ENCODE results near the gene DAPK2. TPM values are rescaled to one million over a fixed set of nuclear protein-coding genes. Genes with fewer than 3 reads are reported as not detected.

The DAPK2 gene
- total RNA-seq, 1 donor from 2014 or later = 1.6 TPM

DNA sequence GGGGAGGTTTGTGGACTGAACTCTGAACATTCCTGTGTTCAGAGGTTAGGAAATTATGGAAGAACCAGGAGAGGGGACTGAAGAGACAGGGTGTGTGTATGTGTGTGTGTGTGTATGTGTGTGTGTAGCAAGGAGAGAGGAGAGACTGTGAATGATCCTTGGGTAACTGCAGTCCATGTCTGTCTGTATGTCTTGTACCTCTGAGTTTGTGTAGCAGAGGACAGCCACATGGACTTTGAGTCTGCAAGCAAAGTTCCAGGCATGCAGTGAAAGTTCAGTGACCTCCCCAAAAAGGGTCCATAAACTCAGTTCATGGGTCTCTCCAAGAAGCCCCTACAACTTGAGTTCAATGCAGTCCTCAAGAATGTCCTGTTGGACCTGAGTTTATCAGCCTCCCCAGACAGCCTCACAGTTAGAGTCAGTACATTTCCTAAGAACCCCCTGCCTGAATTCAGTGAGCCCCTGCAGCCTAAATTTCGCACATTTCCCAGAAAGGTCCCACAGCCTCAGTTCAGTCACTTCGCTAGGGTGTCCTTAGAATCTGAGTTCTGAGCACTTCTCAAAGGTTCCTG, 184.3 kb downstream of the DAPK2 start:
- TF ChIP-seq, protein P1, sequence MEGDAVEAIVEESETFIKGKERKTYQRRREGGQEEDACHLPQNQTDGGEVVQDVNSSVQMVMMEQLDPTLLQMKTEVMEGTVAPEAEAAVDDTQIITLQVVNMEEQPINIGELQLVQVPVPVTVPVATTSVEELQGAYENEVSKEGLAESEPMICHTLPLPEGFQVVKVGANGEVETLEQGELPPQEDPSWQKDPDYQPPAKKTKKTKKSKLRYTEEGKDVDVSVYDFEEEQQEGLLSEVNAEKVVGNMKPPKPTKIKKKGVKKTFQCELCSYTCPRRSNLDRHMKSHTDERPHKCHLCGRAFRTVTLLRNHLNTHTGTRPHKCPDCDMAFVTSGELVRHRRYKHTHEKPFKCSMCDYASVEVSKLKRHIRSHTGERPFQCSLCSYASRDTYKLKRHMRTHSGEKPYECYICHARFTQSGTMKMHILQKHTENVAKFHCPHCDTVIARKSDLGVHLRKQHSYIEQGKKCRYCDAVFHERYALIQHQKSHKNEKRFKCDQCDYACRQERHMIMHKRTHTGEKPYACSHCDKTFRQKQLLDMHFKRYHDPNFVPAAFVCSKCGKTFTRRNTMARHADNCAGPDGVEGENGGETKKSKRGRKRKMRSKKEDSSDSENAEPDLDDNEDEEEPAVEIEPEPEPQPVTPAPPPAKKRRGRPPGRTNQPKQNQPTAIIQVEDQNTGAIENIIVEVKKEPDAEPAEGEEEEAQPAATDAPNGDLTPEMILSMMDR (IDR thresholded peaks at IDR 0.05) = no peak
- H3K4me1 Mint-ChIP-seq (ENCODE audit: low read depth) = peaks cover 20% of the 10 kb centered on the region
- H3K27me3 Mint-ChIP-seq (ENCODE audit: low read depth) = no peaks in the 10 kb centered on the region
- no peak overlapping the region for H3K4me3 Mint-ChIP-seq (ENCODE audit: unreplicated experiment)
- no peak overlapping the region for H3K27ac Mint-ChIP-seq (ENCODE audit: unreplicated experiment)
- no peaks in the 10 kb centered on the region for H3K9me3 Mint-ChIP-seq (ENCODE audit: low read depth)
- H3K36me3 Mint-ChIP-seq (ENCODE audit: low read depth) = no peaks in the 10 kb centered on the region
- DNase-seq (ENCODE audit: low spot score) = no peak

DNA sequence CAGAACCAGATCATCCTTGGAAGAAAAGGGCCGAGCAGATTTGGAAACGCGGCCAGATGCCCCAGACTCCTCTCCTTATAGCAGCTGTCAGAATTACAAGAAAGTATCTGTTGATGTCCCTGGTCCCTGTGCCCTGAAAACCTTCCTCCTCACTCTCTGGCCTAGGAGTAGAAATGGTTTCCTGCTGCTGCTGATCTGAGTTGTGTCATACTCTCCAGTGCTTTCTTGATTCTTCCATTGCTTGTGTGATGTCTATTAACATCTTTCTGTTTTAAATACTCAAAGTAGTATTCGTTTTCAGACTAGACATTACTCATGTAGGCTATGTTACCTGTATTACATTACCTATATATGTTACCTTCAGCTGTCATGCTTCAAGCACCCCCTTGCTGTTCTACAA, 185.7 kb downstream of the DAPK2 start:
- no peaks in the 10 kb centered on the region for H3K27me3 Mint-ChIP-seq (ENCODE audit: low read depth)

DNA sequence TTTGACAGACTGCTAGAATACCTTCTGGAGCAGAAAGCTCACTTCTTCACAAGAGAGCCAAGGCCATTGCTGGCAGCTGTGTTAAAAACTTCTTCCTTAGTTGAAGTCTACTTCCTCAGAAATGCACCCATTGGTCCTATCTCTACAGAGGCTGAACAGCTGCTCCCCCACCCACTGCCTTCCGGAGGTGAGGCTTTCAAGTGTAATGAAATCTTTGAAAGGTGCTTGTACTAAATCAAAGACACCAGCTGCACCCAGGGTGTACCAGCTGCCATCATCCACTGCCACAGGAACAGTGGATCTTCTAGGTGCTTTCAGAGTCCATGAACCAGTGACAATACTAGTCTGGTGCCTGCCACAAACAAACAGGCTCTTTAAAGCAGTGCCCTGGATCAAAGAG, 186.1 kb downstream of the DAPK2 start:
- Mint-ChIP-seq H3K4me1 (ENCODE audit: low read depth) (peaks cover 25% of the 10 kb centered on the region), H3K9me3 (ENCODE audit: low read depth) (no peaks in the 10 kb centered on the region), H3K36me3 (ENCODE audit: low read depth) (no peaks in the 10 kb centered on the region), H3K4me3 (ENCODE audit: unreplicated experiment) (no peak overlapping the region), H3K27me3 (ENCODE audit: low read depth) (no peaks in the 10 kb centered on the region), H3K27ac (ENCODE audit: unreplicated experiment) (no peak overlapping the region)
- TF ChIP-seq, protein P1 (IDR thresholded peaks at IDR 0.05) = no peak
- no peak for DNase-seq (ENCODE audit: low spot score)

More for the DNA sequence above, 185.7 kb downstream of the DAPK2 start:
- Mint-ChIP-seq H3K36me3 (ENCODE audit: low read depth) (no peaks in the 10 kb centered on the region), H3K4me3 (ENCODE audit: unreplicated experiment) (no peak overlapping the region), H3K9me3 (ENCODE audit: low read depth) (no peaks in the 10 kb centered on the region), H3K4me1 (ENCODE audit: low read depth) (peaks cover 25% of the 10 kb centered on the region), H3K27ac (ENCODE audit: unreplicated experiment) (no peak overlapping the region)
- TF ChIP-seq, protein P1 (IDR thresholded peaks at IDR 0.05) = no peak
- no peak for DNase-seq (ENCODE audit: low spot score)

- H3K4me1 Mint-ChIP-seq (ENCODE audit: low read depth) = peaks cover 25% of the 10 kb centered on the region
- TF ChIP-seq, protein P1 (IDR thresholded peaks at IDR 0.05) = no peak
- H3K27ac Mint-ChIP-seq (ENCODE audit: unreplicated experiment) = peak overlapping the region; percentile 27
- no peaks in the 10 kb centered on the region for H3K9me3 Mint-ChIP-seq (ENCODE audit: low read depth)
- no peaks in the 10 kb centered on the region for H3K36me3 Mint-ChIP-seq (ENCODE audit: low read depth)
- DNase-seq (ENCODE audit: low spot score) = no peak
- no peaks in the 10 kb centered on the region for H3K27me3 Mint-ChIP-seq (ENCODE audit: low read depth)
- no peak overlapping the region for H3K4me3 Mint-ChIP-seq (ENCODE audit: unreplicated experiment)
Measured at GRCh38 chr15:63858881-63859280, 187.4 kb downstream of the DAPK2 start.

DNA sequence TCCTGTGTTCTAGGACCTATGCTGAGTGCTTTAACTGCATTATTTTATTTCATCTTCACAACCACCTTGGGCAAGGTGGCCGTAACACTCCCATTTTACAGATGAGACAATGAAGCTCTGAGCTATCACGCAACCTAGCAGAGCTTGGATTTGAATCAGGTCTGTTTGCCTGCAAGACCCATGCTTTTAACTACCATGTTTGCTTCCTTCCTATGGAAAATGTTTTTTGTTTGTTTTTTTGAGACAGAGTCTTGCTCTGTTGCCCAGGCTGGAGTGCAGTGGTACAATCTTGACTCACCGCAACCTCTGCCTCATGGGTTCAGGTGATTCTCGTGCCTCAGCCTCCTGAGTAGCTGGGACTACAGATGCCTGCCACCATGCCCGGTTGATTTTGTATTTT, 187.8 kb downstream of the DAPK2 start:
- Mint-ChIP-seq H3K27me3 (ENCODE audit: low read depth) (no peaks in the 10 kb centered on the region), H3K4me3 (ENCODE audit: unreplicated experiment) (no peak overlapping the region), H3K9me3 (ENCODE audit: low read depth) (no peaks in the 10 kb centered on the region), H3K4me1 (ENCODE audit: low read depth) (peaks cover 25% of the 10 kb centered on the region), H3K36me3 (ENCODE audit: low read depth) (no peaks in the 10 kb centered on the region), H3K27ac (ENCODE audit: unreplicated experiment) (peak overlapping the region; percentile 27)
- TF ChIP-seq, protein P1 (IDR thresholded peaks at IDR 0.05) = no peak
- DNase-seq (ENCODE audit: low spot score) = no peak

Data from chondrocyte (in vitro differentiated cells).